Endothelial cell (in vitro differentiated cells): ENCODE data around the gene GMDS. TPM values are rescaled to one million over a fixed set of nuclear protein-coding genes. Genes with fewer than 3 reads are reported as not detected.

Experiments used
- DNase-seq: peaks from one replicate; pipeline ENCODE4 v3.0.0; 2021; ENCODE audit warnings: low spot score
- H3K27ac Mint-ChIP-seq: one replicate; pipeline ENCODE4 v1.8.0; 2021; ENCODE audit warnings: mixed read lengths, inconsistent platforms; ENCODE audit not compliant: unreplicated experiment
- H3K27me3 Mint-ChIP-seq: one replicate; pipeline ENCODE4 v1.8.0; 2021; ENCODE audit warnings: mild to moderate bottlenecking, moderate library complexity, mixed read lengths, inconsistent platforms; ENCODE audit not compliant: unreplicated experiment
- H3K36me3 Mint-ChIP-seq: one replicate; pipeline ENCODE4 v1.8.0; 2021; ENCODE audit warnings: mild to moderate bottlenecking, low read depth, mixed read lengths, inconsistent platforms; ENCODE audit not compliant: unreplicated experiment
- H3K4me1 Mint-ChIP-seq: one replicate; pipeline ENCODE4 v1.8.0; 2021; ENCODE audit warnings: mild to moderate bottlenecking, mixed read lengths, inconsistent platforms; ENCODE audit not compliant: unreplicated experiment
- H3K4me3 Mint-ChIP-seq: one replicate; pipeline ENCODE4 v1.8.0; 2021; ENCODE audit warnings: mild to moderate bottlenecking, mixed read lengths, inconsistent platforms; ENCODE audit not compliant: unreplicated experiment
- H3K9me3 Mint-ChIP-seq: one replicate; pipeline ENCODE4 v1.8.0; 2021; ENCODE audit warnings: mixed read lengths, inconsistent platforms; ENCODE audit not compliant: unreplicated experiment
- total RNA-seq: library from RNA; stranded (reverse); fragmentation: NEBNext Ultra II Directional; extraction: Animal tissue kit (Norgen Biotek cat#: 25700); gene quantifications from one replicate; pipeline ENCODE4 v1.2.1, GENCODE V29; 2021; ENCODE audit not compliant: unreplicated experiment
- TF ChIP-seq, protein P1 (sequence below): fragments of 200-600 bp; sonication (generic); IDR thresholded peaks from one replicate; pipeline ENCODE4 v1.5.0; 2021; ENCODE audit warnings: antibody characterized with exemption; ENCODE audit not compliant: unreplicated experiment

Gene GMDS
- total RNA-seq, 1 donor from 2014 or later = 36.0 TPM

DNA sequence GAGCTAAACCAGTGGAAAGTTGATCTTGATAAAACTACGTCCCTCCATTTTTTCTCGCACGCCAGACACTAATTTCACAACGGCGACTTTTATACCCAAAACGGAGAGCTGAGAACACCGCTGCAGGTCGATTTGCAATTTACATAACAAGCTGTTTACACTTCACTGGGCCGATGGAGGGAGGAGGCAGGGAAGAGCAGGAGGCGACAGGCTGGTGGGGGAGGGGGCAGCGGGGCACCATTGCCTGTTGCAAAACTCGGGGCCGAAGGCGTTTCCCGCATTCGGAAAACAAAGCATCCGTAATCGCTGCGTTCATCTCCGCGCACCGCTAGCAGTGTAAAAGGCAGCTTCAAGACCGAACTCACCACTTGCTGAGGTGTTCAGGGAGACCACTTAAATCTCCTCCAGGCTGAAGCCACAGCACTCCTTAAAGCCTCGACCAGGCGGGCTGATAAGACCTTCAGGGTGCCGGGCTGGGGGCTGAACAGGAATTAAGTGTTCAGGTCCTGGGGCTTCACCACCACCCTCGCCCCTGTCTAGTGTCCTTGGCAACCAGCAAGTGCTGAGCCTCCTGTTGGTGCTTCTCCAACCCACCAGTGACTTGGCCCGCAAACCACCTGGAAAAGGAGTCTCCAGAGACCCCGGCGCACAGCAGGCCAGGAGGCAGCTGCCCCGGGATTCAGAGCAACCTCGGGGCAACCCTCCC, 637.7 kb downstream of the GMDS start:
- H3K4me3 Mint-ChIP-seq = peak overlapping the region; percentile 92
- peaks cover 4% of the 10 kb centered on the region for H3K9me3 Mint-ChIP-seq
- TF ChIP-seq, protein P1, sequence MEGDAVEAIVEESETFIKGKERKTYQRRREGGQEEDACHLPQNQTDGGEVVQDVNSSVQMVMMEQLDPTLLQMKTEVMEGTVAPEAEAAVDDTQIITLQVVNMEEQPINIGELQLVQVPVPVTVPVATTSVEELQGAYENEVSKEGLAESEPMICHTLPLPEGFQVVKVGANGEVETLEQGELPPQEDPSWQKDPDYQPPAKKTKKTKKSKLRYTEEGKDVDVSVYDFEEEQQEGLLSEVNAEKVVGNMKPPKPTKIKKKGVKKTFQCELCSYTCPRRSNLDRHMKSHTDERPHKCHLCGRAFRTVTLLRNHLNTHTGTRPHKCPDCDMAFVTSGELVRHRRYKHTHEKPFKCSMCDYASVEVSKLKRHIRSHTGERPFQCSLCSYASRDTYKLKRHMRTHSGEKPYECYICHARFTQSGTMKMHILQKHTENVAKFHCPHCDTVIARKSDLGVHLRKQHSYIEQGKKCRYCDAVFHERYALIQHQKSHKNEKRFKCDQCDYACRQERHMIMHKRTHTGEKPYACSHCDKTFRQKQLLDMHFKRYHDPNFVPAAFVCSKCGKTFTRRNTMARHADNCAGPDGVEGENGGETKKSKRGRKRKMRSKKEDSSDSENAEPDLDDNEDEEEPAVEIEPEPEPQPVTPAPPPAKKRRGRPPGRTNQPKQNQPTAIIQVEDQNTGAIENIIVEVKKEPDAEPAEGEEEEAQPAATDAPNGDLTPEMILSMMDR = no peak
- DNase-seq = peak; percentile 53
- H3K36me3 Mint-ChIP-seq = peaks cover 13% of the 10 kb centered on the region
- H3K27me3 Mint-ChIP-seq = peaks cover 28% of the 10 kb centered on the region
- H3K4me1 Mint-ChIP-seq = peaks cover 39% of the 10 kb centered on the region
- H3K27ac Mint-ChIP-seq = peak overlapping the region; percentile 77

DNA sequence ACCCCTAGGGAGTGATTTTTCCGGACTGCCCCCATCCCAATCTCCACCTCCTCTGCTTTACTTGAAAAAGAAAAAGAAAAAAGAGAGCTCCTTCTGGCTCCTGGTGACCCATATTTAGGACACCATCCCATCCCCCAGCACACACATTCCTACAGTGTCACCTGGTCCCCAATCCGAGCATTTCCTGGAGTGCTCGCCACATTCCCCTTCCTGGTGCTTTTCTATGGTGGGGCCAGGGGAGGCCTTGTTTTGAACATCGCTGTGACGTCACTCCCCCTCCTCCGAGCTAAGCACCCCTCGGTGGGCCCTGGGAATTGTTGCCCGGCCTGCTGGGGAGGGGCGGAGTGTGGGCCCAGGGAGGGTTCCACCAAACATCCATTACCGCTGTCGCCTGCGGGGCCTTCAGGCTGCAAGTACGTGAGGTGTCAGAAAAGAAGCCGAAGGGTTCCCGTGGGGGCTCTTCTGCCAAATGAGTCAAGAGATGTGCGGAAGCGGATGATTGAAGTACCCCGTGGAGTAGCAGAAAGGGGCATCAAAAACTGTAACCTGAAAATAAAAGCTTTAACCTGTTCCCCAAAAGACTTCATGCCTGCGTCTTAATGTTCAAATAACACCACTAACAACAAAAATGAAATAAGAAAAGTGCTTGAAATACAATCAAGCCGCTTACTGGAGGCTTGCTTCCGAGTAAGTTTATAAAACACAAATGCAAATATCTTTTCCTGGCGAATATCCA, 638.5 kb downstream of the GMDS start:
- TF ChIP-seq, protein P1 = no peak
- Mint-ChIP-seq H3K4me1 (peaks cover 37% of the 10 kb centered on the region), H3K9me3 (peaks cover 2% of the 10 kb centered on the region), H3K4me3 (peak overlapping the region; percentile 92), H3K27ac (peak overlapping the region; percentile 77), H3K36me3 (peaks cover 6% of the 10 kb centered on the region), H3K27me3 (peaks cover 21% of the 10 kb centered on the region)
- peak; percentile 29 for DNase-seq

DNA sequence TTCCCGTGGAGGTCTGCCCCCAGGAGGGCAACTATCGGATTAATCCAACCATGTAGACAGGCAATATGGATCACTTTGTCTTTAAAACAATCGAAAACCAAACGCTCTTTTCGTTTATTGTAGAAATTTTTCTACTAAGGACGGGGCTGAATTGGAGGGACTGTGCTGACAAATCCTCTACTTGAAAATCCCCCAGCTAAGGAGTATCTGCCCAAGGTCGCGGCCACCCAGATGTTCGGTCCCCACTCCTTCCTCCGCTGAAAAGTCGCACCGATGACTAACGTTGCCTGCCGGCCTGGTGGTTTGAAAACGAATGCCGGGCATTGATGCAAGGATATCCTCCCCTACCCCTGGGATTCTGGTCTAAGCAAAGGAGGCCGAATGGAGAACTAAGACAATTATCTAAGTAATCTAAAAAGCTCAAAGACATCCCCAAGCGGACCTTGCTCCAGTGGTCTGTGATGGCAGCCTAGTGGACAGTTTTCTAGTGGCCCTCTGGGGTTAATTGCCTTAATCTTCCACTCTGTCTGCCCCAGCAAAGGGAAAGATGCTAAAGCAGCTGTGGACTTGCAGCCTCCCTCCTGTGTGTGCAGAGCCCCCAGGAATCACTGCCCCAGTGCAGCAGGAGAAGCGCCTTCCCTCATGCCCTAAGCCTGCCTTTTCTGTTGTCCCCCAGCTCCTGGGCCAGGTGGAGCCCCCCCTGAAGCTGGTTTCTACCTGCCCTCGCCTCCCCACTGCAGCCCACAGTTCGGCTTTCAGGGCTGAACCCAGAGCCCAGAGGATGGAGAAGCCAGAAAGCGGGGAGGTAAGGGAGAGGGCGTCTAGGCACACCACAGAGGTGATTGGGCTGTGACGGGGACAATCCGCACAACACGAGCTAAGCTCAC, 639.3 kb downstream of the GMDS start:
- H3K27ac Mint-ChIP-seq = no peak overlapping the region
- peaks cover 3% of the 10 kb centered on the region for H3K36me3 Mint-ChIP-seq
- peak overlapping the region; percentile 92 for H3K4me3 Mint-ChIP-seq
- peaks cover 36% of the 10 kb centered on the region for H3K4me1 Mint-ChIP-seq
- TF ChIP-seq, protein P1 = no peak
- H3K9me3 Mint-ChIP-seq = no peaks in the 10 kb centered on the region
- peak; percentile 28 for DNase-seq
- H3K27me3 Mint-ChIP-seq = peaks cover 19% of the 10 kb centered on the region

DNA sequence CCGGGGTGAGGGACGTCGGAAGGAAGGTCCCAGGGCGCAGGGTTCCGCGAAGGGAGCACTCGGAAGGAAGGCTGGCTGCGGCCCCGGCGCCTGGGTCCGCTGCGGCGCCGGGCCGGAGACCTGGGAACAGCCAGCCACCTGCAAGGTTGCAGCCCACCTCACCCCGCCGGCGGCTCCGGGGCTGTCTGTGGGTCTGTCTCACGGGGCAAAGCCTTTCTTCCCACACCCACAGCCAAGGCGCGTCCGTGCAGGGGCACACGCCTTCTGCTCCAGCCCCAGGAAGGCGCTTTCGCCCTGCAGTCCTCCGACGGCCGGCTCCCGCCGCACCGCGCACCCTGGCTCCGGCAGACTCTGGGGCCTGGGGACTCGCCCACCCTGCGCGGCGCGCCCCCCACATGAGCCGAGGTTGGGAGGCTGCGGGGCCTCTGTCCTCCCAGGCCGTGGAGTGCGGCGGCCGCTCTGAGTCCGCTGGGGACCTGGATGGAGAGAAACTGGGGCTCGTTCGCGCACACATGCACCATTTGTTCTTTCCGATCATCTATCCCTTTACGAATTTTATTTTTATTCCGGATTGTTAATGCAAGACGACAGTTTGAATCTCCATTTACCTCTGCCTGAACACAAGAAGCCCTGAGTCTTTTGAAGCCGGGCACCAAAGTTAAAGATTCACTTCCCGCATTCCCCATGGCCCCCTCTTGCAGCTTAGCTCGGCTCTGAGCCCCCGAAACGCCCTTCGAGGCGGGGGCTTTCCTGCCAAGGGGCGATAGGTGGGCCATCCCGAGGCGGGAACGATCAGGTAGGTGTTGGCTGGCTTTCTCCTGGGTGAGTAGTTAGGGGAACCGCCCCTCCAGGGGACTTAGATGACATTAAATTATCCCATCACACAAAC, 640.2 kb downstream of the GMDS start:
- Mint-ChIP-seq H3K36me3 (no peaks in the 10 kb centered on the region), H3K4me1 (peaks cover 36% of the 10 kb centered on the region), H3K4me3 (peak overlapping the region; percentile 89), H3K9me3 (no peaks in the 10 kb centered on the region), H3K27me3 (peaks cover 19% of the 10 kb centered on the region), H3K27ac (no peak overlapping the region)
- DNase-seq = peak; percentile 31
- TF ChIP-seq, protein P1 = no peak
